GM12892 (cell line): ENCODE data around the gene ACVR1. TPM values are rescaled to one million over a fixed set of nuclear protein-coding genes. Genes with fewer than 3 reads are reported as not detected.

Experiments used
- DNase-seq: peaks from one replicate; pipeline ENCODE4 v3.0.0; 2011; ENCODE audit not compliant: insufficient read length
- FAIRE-seq: peaks from 2 replicates; lab custom pipeline; 2011; peaks lifted over from hg19 to GRCh38; lab: Jason Lieb, UNC
- POLR2A ChIP-seq: IDR thresholded peaks from 2 replicates; pipeline ENCODE4 v1.6.1; 2011; ENCODE audit warnings: low read depth, low read length, control low read depth
- POLR2AphosphoS5 ChIP-seq: IDR thresholded peaks from 2 replicates; pipeline ENCODE4 v1.6.1; 2011; ENCODE audit warnings: low read depth, low read length, control low read depth
- TAF1 ChIP-seq: IDR thresholded peaks from 2 replicates; pipeline ENCODE4 v1.6.1; 2011; ENCODE audit warnings: low read depth, mild to moderate bottlenecking, control low read depth, low read length, borderline replicate concordance
- polyA plus RNA-seq: library from polyadenylated mRNA; unstranded; fragments of >200 nt; gene quantifications from one replicate; pipeline ENCODE4 v1.2.1, GENCODE V29; 2012; ENCODE audit warnings: missing spikeins, inconsistent platforms; ENCODE audit not compliant: missing spikeins

Gene ACVR1
- polyA plus RNA-seq, result not detected

DNA sequence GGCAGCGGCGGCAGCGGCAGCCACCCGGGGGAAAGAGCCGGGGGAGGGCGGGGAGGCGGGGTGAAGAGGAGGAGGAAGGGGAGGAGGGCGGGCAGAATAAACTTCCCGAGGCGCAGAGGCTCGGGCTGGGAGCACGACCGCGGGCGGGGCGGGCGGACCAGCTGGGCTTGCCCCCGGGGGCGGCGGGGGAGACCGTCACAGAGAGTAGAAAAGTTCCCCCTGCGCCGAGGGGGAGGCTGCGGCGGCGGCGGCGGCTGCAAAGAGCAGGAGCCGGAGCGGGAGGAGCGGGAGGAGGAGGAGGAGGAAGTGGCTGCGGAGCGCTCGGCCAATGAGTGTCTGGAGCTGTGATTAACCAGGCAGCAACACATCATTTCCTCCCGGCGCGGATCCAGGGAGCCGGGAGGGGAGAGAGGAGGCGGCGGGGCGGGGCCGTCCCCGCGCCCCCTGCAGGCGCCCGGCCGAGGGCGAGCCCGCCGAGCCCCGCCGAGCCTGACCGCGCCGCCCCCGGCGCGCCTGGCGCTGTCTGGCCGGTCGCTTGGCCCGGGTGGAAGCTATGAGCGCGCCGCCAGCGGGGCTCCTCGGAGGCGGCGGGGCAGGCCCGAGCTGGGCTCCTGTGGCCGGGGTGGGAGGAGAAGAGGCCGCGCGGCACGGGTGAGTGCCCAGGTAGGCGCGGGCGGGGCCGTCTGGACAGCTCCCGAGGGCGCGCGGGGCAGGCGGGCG is at the start of gene ACVR1:
Gene ACVR1, minus strand, starts transcription at position 265 of the 720 bp plus-strand sequence. CDS start 76,837 bp downstream, outside the sequence.
- FAIRE-seq (peak; percentile 80), DNase-seq (peak; percentile 54)
- TF ChIP-seq TAF1 (no peak), POLR2AphosphoS5 (no peak), POLR2A (no peak)

- FAIRE-seq, result no peak
- no peak for DNase-seq
- no peak for TF ChIP-seq POLR2A
- TF ChIP-seq POLR2AphosphoS5, result no peak
- TF ChIP-seq TAF1, result no peak
Measured at GRCh38 chr2:157925071-157925470, 48.9 kb upstream of the ACVR1 start.

- FAIRE-seq (no peak), DNase-seq (no peak)
- TF ChIP-seq POLR2A, result no peak
- TF ChIP-seq TAF1, result no peak
- TF ChIP-seq POLR2AphosphoS5, result no peak
Measured at GRCh38 chr2:157923598-157924217, 47.6 kb upstream of the ACVR1 start.

DNA sequence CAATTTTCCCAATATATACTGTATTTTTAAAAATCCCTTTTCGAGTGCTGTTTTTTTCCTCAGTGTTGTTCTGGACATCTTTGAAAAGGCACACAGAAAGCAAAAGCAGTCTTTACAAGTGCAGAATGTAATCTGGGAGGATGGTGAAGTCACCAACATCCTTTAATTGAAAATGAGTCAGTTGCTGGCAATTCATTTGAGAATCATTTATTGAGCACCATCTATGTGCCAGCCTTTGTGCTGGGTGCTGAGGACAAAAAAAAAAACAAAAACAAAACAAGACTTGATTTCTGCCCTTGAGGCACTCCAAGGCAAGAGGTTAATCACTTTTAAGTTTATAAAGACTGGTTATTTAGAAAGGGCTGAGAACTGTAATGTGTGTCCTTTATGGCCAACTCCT is 46.7 kb upstream of the ACVR1 start:
- TF ChIP-seq TAF1 (no peak), POLR2A (no peak), POLR2AphosphoS5 (no peak)

GRCh38 chr2:157922336-157922735 is 46.2 kb upstream of the ACVR1 start:
- DNase-seq, result no peak
- no peak for FAIRE-seq
- no peak for TF ChIP-seq POLR2A
- no peak for TF ChIP-seq TAF1
- TF ChIP-seq POLR2AphosphoS5, result no peak

More for the DNA sequence above, 46.7 kb upstream of the ACVR1 start:
- DNase-seq, result no peak
- FAIRE-seq, result no peak

- no peak for FAIRE-seq
- TF ChIP-seq POLR2AphosphoS5 (no peak), TAF1 (no peak), POLR2A (no peak)
- DNase-seq, result no peak
Measured at GRCh38 chr2:157920736-157921135, 44.6 kb upstream of the ACVR1 start.

- no peak for DNase-seq
- no peak for FAIRE-seq
- TF ChIP-seq POLR2A, result no peak
- no peak for TF ChIP-seq TAF1
- no peak for TF ChIP-seq POLR2AphosphoS5
Measured at GRCh38 chr2:157919181-157919580, 43.1 kb upstream of the ACVR1 start.

- no peak for TF ChIP-seq POLR2A
- TF ChIP-seq TAF1, result no peak
- DNase-seq, result no peak
- no peak for FAIRE-seq
Measured at GRCh38 chr2:157918319-157918718, 42.2 kb upstream of the ACVR1 start.

DNA sequence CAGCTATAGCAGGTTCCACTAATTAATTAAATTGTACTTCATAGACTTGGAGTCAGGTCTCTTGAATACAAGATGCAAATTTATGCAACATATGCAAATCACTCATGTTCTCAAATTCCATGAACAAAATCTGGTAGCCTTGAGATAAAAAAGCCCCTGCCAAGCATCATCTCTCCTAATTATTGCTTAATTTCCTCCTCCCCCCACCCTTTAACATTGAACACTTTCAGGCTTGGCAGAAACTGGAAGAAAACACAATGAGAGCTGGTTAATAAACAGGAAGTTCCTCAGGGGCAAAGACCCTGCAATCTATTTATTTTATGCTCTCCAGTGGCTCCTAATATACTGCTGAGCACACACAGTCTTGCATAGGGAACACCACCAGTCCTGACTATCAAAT is 35.6 kb upstream of the ACVR1 start:
- no peak for DNase-seq
- TF ChIP-seq TAF1, result no peak
- TF ChIP-seq POLR2A, result no peak
- TF ChIP-seq POLR2AphosphoS5, result no peak
- FAIRE-seq, result no peak

DNA sequence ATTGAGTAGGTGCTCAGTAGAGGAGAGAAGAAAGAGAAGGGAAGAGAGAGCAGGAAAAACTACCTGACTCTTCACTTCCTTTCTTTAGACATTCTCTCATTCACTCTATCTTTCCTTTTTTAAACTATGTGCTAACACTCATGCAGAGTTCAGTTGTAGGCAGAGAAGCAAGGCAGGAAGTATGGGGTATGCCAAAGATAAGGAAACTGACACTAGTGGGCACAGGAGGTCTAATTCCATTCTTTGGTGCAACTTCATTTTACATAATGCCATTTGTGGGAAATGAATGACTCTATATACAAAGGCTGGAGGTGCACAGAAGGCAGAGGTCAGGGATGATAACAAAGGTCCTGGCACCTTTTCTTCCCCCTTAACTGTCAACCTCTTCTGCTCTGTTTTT is 35.1 kb upstream of the ACVR1 start:
- FAIRE-seq (no peak), DNase-seq (no peak)
- TF ChIP-seq POLR2AphosphoS5 (no peak), TAF1 (no peak), POLR2A (no peak)

DNA sequence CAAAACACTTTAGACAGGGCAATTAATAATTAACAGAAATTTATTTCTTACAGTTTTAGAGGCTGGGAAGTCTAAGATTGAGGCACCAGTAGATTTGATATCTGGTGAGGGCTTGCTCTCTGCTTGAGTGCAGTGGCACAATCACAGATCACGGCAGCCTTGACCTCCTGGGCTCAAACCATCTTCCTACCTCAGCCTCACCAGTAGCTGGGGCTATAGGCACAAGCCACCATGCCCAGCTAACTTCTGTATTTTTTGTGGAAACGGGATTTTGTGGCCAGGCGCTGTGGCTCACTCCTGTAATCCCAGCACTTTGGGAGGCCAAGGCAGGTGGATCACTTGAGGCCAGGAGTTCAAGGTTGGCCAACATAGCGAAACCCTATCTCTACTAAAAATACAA is 29.0 kb upstream of the ACVR1 start:
- TF ChIP-seq POLR2AphosphoS5, result no peak
- TF ChIP-seq TAF1, result no peak
- no peak for DNase-seq
- no peak for FAIRE-seq

GRCh38 chr2:157903626-157904025 is 27.5 kb upstream of the ACVR1 start:
- DNase-seq (no peak), FAIRE-seq (no peak)
- TF ChIP-seq TAF1 (no peak), POLR2A (no peak), POLR2AphosphoS5 (no peak)
